Anterior cingulate cortex (tissue), 58 donors: Measurements from ENCODE around the gene GAN.
"Not testable (repeated sequence)": the region's sequence is repeated elsewhere in the genome, so short reads cannot be mapped to it uniquely, and the experiment has no call there.

Source experiments
- DNase-seq, 58 donors: peaks; one replicate each; lab custom pipeline; 2025; lab: John Stamatoyannopoulos, UW

GAN gene

DNA sequence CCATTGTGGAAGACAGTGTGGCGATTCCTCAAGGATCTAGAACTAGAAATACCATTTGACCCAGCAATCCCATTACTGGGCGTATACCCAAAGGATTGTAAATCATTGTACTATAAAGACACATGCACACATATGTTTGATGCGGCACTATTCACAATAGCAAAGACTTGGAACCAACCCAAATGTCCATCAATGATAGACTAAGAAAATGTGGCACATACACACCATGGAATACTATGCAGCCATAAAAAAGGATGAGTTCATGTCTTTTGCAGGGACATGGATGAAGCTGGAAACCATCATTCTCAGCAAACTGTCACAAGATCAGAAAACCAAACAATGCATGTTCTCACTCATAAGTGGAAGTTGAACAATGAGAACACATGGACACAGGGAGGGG is 30.4 kb downstream of the GAN start:
- not testable (repeated sequence) for DNase-seq

DNA sequence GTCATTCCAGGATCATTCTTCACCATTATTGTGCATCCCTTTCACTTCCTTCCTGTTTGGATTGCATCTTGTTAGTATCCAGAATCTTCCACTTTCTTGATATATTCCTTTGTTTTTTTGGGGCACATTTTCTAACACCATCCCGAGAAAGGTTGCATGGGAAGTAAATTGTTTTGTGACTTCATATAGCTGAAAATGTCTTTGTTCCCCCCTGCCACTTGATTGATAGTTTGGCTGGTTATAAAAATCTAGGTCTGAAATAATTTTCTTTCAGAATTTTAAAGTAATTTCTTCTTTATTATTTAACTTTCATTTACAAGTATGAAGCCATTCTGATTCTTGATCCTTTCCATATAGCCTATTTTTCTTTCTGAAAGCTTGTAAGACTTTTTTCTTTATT is 32.7 kb downstream of the GAN start:
- no peak for DNase-seq

DNA sequence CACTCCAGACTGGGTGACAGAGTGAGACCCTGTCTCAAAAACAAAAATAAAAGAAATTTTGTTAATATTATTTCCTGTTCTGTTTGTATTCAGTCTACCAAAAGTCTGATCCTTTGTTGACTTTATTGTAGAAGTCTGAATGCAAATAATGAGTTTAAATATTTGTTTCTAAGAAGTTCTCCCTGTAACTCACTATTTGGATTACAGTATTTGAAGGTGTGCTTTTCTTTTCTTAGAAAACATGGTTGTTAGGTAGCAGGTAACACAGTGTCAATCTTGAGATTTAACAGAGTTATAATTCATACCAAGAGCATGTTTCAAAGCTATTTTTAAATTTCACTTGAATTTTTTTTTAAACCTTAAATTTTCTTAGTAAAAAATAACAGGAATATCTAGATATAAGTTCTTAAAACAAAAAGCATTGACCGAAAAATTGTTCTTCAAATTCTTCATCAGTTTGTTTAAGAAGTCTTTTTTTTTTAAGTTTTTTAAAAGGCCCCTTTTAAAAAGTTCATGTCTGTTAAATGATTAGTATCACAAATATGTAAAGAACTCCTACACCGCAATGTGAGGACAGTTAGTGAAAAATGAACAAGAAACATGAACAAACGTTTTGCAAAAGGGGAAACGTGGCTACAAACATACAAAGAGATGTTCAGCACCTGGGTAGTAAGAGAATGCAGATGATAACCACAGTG is 35.0 kb downstream of the GAN start:
- DNase-seq: no peak

DNA sequence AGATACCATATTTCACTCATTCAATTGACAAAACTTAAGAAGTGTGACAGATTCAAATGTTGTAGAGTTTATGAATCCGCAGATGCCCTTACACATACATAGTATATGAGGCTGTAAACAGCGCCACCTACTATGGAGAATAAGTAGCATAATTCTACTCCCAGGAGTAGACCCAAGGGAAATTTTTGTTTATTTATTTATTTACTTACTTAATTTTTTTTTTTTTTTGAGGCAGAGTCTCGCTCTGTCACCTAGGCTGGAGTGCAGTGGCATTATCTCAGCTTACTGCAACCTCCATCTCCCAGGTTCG is 35.5 kb downstream of the GAN start:
- no peak for DNase-seq

GRCh38 chr16:81353895-81354294 is 39.1 kb downstream of the GAN start:
- no peak for DNase-seq

GRCh38 chr16:81357711-81358260 is 43.0 kb downstream of the GAN start:
- DNase-seq: no peak

DNA sequence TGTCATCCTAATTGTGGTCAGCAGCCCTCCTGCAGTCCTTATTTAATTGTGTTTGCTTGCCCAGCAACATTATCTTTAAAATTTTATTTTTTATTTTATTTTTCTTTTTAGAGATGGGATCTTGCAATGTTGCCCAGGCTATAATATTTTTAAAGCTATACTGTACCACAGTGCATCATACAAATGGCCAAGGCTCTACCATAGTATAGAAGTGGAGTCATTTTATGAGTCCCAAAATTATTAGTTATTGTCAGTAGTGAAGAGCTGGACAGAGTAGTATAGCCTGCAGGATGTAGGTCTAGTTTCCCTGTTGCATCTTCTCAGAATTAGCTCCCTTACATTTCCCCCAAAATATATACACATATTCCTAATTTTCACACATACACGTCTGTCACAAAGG is 44.1 kb downstream of the GAN start:
- no peak for DNase-seq

GRCh38 chr16:81360135-81360534 is 45.4 kb downstream of the GAN start:
- DNase-seq: no peak

- no peak for DNase-seq
These were observed 51.0 kb downstream of the GAN start for GRCh38 chr16:81365731-81366130.

GRCh38 chr16:81366316-81366932 is 51.7 kb downstream of the GAN start:
- peak in 3 of 58 donors; percentile 6 to 42 (median 24) for DNase-seq

- DNase-seq: no peak
These were observed 53.1 kb downstream of the GAN start for GRCh38 chr16:81367821-81368220.

DNA sequence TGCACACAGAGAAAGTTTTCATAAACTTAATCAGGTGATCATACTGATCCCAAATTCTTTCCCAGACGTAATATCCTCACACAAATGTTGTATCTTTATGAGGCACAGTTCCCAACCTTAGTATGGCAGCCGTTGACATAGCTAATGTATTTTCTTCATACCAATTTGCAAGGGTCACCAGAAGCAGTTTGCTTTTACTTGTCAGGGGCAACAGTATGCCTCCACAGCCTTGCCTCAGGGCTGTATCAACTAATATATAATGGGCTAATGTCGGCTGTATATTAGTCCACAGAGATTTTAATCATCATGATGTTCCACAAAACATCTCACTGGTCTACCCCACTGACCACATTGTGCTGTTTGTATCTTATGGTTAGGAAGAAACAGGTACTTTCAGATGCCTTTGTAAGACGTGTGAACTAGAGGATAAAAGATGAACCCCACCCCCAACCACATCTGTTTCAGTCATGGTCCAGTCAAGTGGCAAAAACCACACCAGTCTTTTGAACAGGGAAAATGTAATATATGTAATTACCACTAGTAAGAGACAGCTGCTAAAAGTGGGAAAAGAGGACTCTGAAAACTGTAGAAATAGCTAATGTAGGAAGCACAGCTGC is 55.2 kb downstream of the GAN start:
- DNase-seq: no peak

DNA sequence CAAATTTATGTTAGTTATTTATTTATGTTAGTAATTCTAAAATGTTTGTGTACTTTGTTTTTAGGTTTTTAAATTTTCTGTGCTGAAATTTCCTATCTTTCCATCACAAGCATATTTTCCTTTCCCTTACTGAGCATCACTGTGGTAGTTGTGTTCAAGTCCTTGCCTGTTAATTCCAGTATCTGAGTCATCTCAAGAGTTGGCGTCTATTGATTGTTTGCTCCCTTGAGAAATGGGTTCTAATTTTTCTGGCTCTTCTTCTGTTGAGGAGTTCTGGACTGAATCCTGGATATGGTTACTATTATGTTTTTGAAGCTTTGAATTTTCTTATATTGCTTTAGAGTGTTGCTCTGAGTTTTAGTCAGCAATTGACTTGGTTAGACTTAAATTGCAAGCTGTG is 56.3 kb downstream of the GAN start:
- DNase-seq: no peak

DNA sequence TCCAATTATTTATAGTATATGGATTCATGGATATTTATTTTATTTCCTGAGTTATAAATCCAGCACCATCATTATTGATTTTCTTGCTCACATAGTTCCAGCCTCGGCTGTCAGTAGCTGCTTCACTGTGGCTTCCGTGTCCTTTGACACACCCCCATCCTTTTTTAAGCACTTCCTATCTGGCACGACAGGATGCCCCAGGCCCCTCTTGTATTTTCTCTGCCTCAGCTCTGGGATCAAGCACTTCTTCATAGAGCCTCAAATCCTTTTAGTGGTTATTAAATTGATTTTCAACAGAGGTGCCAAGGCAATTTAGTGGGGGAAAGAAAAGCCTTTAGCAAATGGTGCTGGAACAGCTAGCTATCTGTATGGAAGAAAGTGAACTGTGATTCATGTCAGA is 59.8 kb downstream of the GAN start:
- DNase-seq: no peak

DNA sequence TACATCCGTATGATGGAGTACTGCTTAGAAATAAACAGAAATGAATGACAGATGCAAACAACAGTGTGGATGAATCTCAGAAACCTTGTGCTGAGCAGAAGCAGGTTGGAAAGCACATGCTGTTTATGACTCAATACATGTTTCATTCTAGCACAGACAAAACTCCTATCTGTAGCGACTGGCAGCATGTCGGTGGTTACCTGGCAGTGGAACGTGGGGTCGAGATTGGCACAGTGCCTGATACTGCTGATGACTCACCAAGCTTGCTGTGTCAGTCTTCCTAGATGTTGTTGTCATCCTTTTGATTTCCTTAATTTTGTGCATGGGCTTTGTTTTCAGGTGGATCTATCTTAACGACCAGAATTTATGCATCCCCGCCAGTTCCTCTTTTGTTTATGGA is 62.1 kb downstream of the GAN start:
- DNase-seq: peak in 1 of 58 donors; percentile 43

GRCh38 chr16:81378049-81378448 is 63.3 kb downstream of the GAN start:
- no peak for DNase-seq

GRCh38 chr16:81380932-81381331 is 66.2 kb downstream of the GAN start:
- no peak for DNase-seq

GRCh38 chr16:81384006-81384405 is 69.2 kb downstream of the GAN start:
- DNase-seq: peak in 2 of 58 donors; percentile 26 to 44

DNA sequence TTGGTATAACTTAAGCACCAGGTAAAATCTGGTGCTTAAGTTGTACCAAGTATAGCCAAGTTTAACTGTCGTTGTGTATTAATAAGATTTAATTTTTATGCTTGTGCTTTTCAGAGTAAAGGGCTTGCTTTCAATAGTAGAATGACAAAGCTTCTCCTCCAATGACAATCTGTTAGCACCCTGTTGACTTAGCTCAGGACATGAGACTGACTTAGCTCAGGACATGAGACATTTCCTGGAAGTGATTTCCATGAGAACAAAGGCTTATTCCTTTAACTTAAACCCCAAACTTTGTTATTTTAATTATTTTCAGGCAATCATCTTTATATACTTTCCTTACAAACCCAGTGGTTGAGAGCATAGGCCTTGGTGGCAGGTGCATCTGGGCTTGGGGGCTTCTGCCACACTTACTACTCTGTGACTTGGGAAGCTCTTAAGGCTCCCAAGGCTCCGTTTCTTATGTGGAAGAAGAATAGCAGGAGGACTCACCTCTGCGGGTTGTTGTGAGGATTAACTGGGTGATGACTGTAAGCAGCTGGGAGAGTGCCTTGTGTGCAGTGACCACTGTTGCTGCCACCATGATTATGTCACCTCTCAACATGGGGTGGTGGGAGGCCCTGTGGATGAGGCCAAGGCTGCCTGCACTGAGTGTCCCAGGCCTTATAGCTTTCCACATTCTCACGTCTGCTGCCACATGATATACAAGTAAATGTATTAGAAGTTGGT is 70.4 kb downstream of the GAN start:
- no peak for DNase-seq

GRCh38 chr16:81388357-81388756 is 73.6 kb downstream of the GAN start:
- no peak for DNase-seq

- no peak for DNase-seq
These were observed 76.1 kb downstream of the GAN start for GRCh38 chr16:81390840-81391239.
